Naive thymus-derived CD4-positive, alpha-beta T cell (primary cell): ENCODE data around the gene NANS. TPM values are rescaled to one million over a fixed set of nuclear protein-coding genes. Genes with fewer than 3 reads are reported as not detected.
A peak's percentile ranks its signal among the peaks of the same experiment; 100 is the strongest.
"Not testable (repeated sequence)": the region's sequence is repeated elsewhere in the genome, so short reads cannot be mapped to it uniquely, and the experiment has no call there.

Source experiments
- ATAC-seq: fragments of 150-1000 bp; cut with Tn5 transposase; 2 replicates; pipeline ENCODE4 v1.10.0; 2021; ENCODE audit warnings: mild to moderate bottlenecking, moderate library complexity
- CTCF ChIA-PET: fragments of 350-600 bp; sonication (Branson Sonifier 250); formaldehyde crosslinking; loops from one replicate; lab custom pipeline; 2021; ENCODE audit warnings: antibody characterized with exemption; lab: Charles Lee
- POLR2A ChIA-PET: fragments of 350-600 bp; sonication (Branson Sonifier 250); formaldehyde crosslinking; loops from one replicate; lab custom pipeline; 2021; ENCODE audit warnings: antibody characterized with exemption, inconsistent platforms; lab: Charles Lee
- DNase-seq, 9 donors: peaks; one replicate each; pipeline versions ENCODE4 v3.0.0 to v3.0.0-alpha.2; 2020 to 2022; ENCODE audit warnings: mixed read lengths in 1 of 9
- H3K27ac ChIP-seq: one replicate; pipeline ENCODE4 v1.7.0; 2013; ENCODE audit warnings: mild to moderate bottlenecking, low read depth, low read length, moderate library complexity
- H3K27me3 ChIP-seq, 2 donors: one replicate each; pipeline ENCODE4 v1.7.0; 2013; ENCODE audit warnings: low read length in 2 of 2, mild to moderate bottlenecking in 2 of 2, moderate library complexity in 2 of 2; ENCODE audit not compliant: control insufficient read depth in 2 of 2, insufficient read depth in 2 of 2
- H3K36me3 ChIP-seq, 3 experiments: 1 replicate in 2 of 3; 2 replicates in 1 of 3; pipeline ENCODE4 v1.7.0; 2013; ENCODE audit warnings: low read length in 3 of 3, mild to moderate bottlenecking in 3 of 3, moderate library complexity in 1 of 3; ENCODE audit not compliant: insufficient read depth in 3 of 3, control insufficient read depth in 2 of 3
- H3K4me1 ChIP-seq, 2 donors: one replicate each; pipeline ENCODE4 v1.7.0; 2013; ENCODE audit warnings: low read length in 2 of 2, mild to moderate bottlenecking in 2 of 2, moderate library complexity in 1 of 2; ENCODE audit not compliant: control insufficient read depth in 2 of 2, insufficient read depth in 2 of 2
- H3K4me3 ChIP-seq: 2 replicates; pipeline ENCODE4 v1.7.0; 2013; ENCODE audit warnings: mild to moderate bottlenecking, low read length
- H3K9me3 ChIP-seq, 3 experiments: 1 replicate in 2 of 3; 2 replicates in 1 of 3; pipeline ENCODE4 v1.7.0; 2013; ENCODE audit warnings: low read length in 3 of 3; ENCODE audit not compliant: control insufficient read depth in 2 of 3
- H3K27ac Mint-ChIP-seq, 9 donors: one replicate each; pipeline ENCODE4 v1.8.0; 2020 to 2022; ENCODE audit warnings: mixed read lengths in 9 of 9, mild to moderate bottlenecking in 8 of 9, moderate library complexity in 5 of 9, inconsistent platforms in 2 of 9
- H3K27me3 Mint-ChIP-seq, 5 donors: one replicate each; pipeline ENCODE4 v1.8.0; 2021 to 2022; ENCODE audit warnings: mixed read lengths in 5 of 5, mild to moderate bottlenecking in 1 of 5
- H3K36me3 Mint-ChIP-seq, 5 donors: one replicate each; pipeline ENCODE4 v1.8.0; 2020 to 2022; ENCODE audit warnings: mixed read lengths in 5 of 5, mild to moderate bottlenecking in 3 of 5, inconsistent platforms in 1 of 5
- H3K4me1 Mint-ChIP-seq, 7 donors: one replicate each; pipeline ENCODE4 v1.8.0; 2020 to 2022; ENCODE audit warnings: mixed read lengths in 7 of 7, mild to moderate bottlenecking in 3 of 7, inconsistent platforms in 1 of 7
- H3K4me3 Mint-ChIP-seq, 10 donors: one replicate each; pipeline ENCODE4 v1.8.0; 2020 to 2022; ENCODE audit warnings: mild to moderate bottlenecking in 10 of 10, mixed read lengths in 10 of 10, moderate library complexity in 6 of 10, inconsistent platforms in 2 of 10
- H3K9me3 Mint-ChIP-seq, 11 donors: one replicate each; pipeline ENCODE4 v1.8.0; 2020 to 2022; ENCODE audit warnings: mixed read lengths in 11 of 11, mild to moderate bottlenecking in 4 of 11, inconsistent platforms in 1 of 11, moderate library complexity in 1 of 11
- intact Hi-C, 2 donors: fragments of 100-400 bp; cut with micrococcal nuclease; formaldehyde crosslinking; loops; one replicate each; pipeline ENCODE4 v1.15.1; 2023
- polyA plus RNA-seq, 2 donors: library from polyadenylated mRNA; unstranded; fragments of 300-500 nt; fragmentation: Illumina TruSeq; gene quantifications; one replicate each; pipeline ENCODE4 v1.2.3, GENCODE V29; 2021
- total RNA-seq, 6 experiments: library from RNA in 5 of 6; stranded (reverse) in 5 of 6; gene quantifications; 1 replicate in 5 of 6; 2 replicates in 1 of 6; pipeline ENCODE4 v1.2.3 and lab custom pipeline; 2021 to 2026

Gene NANS
- total and polyA plus RNA-seq, 7 experiments from 2014 or later, result 16.3 to 58.9 (median 33.2) TPM

DNA sequence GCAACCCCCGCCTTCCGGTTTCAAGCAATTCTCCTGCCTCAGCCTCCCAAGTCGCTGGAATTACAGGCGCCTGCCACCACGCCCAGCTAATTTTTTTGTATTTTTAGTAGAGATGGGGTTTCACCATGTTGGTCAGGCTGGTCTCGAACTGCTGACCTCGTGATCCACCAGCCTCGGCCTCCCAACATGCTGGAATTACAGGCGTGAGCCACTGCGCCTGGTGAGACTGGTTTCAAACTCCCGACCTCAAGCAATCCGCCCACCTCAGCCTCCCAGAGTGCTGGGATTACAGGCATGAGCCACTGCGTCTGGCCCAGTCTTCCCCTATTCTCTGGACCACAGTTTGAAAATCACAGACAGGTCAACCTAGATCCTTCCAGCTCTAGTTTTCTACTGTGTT is 67.6 kb downstream of the NANS start:
- POLR2A ChIA-PET, result interaction anchor here (1.1 kb wide), 1 partner anchor 82 kb away, joined by 3 read pairs; no protein-coding TSS in a partner anchor

DNA sequence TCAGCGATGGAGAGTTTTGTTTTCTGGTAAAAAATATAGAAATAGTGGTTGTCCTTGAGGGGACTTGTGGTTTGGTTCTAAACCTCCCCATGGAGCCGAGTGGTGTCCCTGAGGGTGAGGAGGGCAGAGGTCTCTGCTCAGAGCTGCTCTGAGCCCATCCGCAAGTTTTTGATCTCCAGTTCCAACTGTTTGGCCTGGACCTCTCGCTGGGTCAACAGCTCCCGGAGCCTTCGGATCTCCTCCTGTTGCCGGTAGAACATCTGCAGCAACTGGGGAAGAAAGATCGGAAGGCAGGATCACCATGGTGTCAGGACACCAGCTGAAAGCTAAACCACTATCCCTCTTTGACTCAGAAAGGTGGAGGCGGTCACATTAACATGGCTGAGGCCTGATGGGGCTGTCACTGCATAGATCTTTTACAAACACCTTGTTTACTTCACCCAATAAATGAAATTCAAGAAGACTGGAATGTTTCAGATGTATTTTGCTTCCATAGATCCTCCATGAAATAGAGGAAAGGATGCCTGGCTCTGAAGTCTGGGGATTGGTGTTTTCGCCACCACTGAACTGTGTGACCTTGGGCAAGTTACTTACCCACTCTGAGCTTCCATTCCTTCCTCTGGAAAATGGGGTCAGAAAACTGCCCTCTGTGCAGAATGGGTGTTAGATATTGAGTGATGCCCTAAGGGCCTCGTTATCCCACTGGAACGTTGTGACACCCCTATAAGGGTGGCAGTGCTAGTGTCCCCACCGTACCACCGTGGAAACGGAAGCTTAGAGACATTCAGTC is 68.3 kb downstream of the NANS start:
- ChIA-PET POLR2A (interaction anchor here (0.7 to 1.1 kb wide), 2 partner anchors 17 to 81 kb away, joined by 3 read pairs; no protein-coding TSS in a partner anchor), CTCF (interaction anchor here (0.6 to 0.7 kb wide), 2 partner anchors 33 to 54 kb away, joined by 3 to 4 read pairs; no protein-coding TSS in a partner anchor)
- H3K27me3 Mint-ChIP-seq, result no peaks in the 10 kb centered on the region
- intact Hi-C loops, result no loop called here
- no peak for ATAC-seq
- peaks cover 21 to 25% of the 10 kb centered on the region in 2 donors for H3K4me1 ChIP-seq
- H3K27ac ChIP-seq, result no peak overlapping the region
- H3K4me1 Mint-ChIP-seq, result peaks cover 25 to 37% (median 33%) of the 10 kb centered on the region in 7 donors
- peak overlapping the region in 7 of 9 donors; percentile 5 to 81 (median 41) for H3K27ac Mint-ChIP-seq
- H3K4me3 Mint-ChIP-seq, result no peak overlapping the region
- H3K4me3 ChIP-seq, result no peak overlapping the region
- peaks cover 0 to 41% (median 0%) of the 10 kb centered on the region in 3 experiments for H3K36me3 ChIP-seq
- peaks cover 0 to 23% (median 11%) of the 10 kb centered on the region in 5 donors for H3K36me3 Mint-ChIP-seq
- no peaks in the 10 kb centered on the region for H3K9me3 Mint-ChIP-seq
- DNase-seq, result no peak
- H3K9me3 ChIP-seq, result no peaks in the 10 kb centered on the region
- H3K27me3 ChIP-seq, result no peaks in the 10 kb centered on the region

More for the DNA sequence above, 67.6 kb downstream of the NANS start:
- peaks cover 0 to 36% (median 0%) of the 10 kb centered on the region in 3 experiments for H3K36me3 ChIP-seq
- H3K9me3 ChIP-seq, DNase-seq, intact Hi-C loops, H3K27ac ChIP-seq, H3K27me3 ChIP-seq, H3K9me3 Mint-ChIP-seq, H3K4me3 ChIP-seq, H3K27me3 Mint-ChIP-seq, H3K4me3 Mint-ChIP-seq, ATAC-seq: not testable (repeated sequence)
- CTCF ChIA-PET, result interaction anchor here (0.6 kb wide), 2 partner anchors 53 to 62 kb away, joined by 4 read pairs; no protein-coding TSS in a partner anchor
- Mint-ChIP-seq H3K4me1 (peaks cover 22 to 39% (median 37%) of the 10 kb centered on the region in 7 donors), H3K36me3 (peaks cover 3 to 16% (median 9%) of the 10 kb centered on the region in 5 donors), H3K27ac (peak overlapping the region in 4 of 9 donors; percentile 14 to 81 (median 46))
- H3K4me1 ChIP-seq, result peaks cover 25 to 26% of the 10 kb centered on the region in 2 donors

DNA sequence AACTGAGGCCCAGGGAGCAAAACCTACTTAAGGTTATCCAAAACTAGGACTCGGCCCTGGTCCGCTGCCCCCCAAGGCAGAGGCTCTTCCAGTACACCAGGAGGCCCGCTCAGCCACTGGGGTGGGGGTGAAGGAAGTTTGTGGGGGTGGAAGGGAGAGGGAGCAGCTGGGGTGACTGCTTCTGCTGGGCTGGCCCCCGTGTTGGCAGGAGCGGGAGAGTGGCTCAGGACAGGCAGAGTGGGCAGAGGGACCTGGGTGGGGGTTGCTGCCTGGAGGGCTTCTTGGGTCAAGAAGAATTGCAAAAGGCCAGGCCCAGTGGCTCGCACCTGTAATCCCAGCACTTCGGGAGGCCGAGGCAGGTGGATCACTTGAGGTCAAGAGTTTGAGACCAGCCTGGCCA is 70.7 kb downstream of the NANS start:
- no peak overlapping the region for H3K4me3 ChIP-seq
- H3K4me1 ChIP-seq, result peaks cover 0 to 7% of the 10 kb centered on the region in 2 donors
- Mint-ChIP-seq H3K27me3 (no peaks in the 10 kb centered on the region), H3K4me3 (no peak overlapping the region), H3K36me3 (peaks cover 5 to 34% (median 11%) of the 10 kb centered on the region in 5 donors), H3K4me1 (peaks cover 8 to 18% (median 12%) of the 10 kb centered on the region in 7 donors), H3K27ac (peak overlapping the region in 1 of 9 donors; percentile 58), H3K9me3 (no peaks in the 10 kb centered on the region)
- ATAC-seq, result no peak
- H3K27ac ChIP-seq, result no peak overlapping the region
- CTCF ChIA-PET, result interaction anchor here (1.5 kb wide), 1 partner anchor 25 kb away, joined by 4 read pairs; no protein-coding TSS in a partner anchor
- H3K27me3 ChIP-seq, result no peaks in the 10 kb centered on the region
- POLR2A ChIA-PET, result interaction anchor here (0.6 to 1.8 kb wide), 2 partner anchors 8 to 17 kb away, joined by 6 to 7 read pairs; partner anchors contain the start of gene TRIM14
- intact Hi-C loops, result no loop called here
- no peaks in the 10 kb centered on the region for H3K9me3 ChIP-seq
- DNase-seq, result no peak
- peaks cover 0 to 56% (median 0%) of the 10 kb centered on the region in 3 experiments for H3K36me3 ChIP-seq

DNA sequence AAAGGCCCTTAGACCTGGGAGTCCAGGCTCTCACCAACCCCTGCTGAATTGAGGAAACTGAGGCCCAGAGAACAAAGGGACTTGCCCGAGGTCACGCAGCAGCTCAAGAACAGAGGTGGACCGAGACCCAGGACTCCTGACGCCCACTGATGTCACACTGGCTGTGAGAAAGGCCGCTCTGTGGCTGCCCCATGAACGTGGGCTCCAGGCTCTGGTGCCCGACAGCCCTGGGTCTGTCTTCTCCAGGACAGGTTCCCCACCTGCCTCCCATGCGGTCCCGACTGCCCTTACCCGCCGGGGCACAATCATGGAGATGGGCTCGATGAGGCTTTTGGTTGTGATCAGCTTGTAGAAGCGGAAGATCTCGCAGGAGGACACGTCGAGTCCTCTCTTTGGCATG is 71.8 kb downstream of the NANS start:
- H3K9me3 Mint-ChIP-seq, result no peaks in the 10 kb centered on the region
- peaks cover 0 to 14% (median 5%) of the 10 kb centered on the region in 7 donors for H3K4me1 Mint-ChIP-seq
- Histone ChIP-seq H3K27me3 (no peaks in the 10 kb centered on the region), H3K36me3 (peaks cover 0 to 67% (median 0%) of the 10 kb centered on the region in 3 experiments), H3K4me3 (no peak overlapping the region), H3K27ac (no peak overlapping the region), H3K4me1 (no peaks in the 10 kb centered on the region), H3K9me3 (no peaks in the 10 kb centered on the region)
- peaks cover 5 to 42% (median 11%) of the 10 kb centered on the region in 5 donors for H3K36me3 Mint-ChIP-seq
- DNase-seq, result no peak
- POLR2A ChIA-PET, result interaction anchor here (0.9 to 1.8 kb wide), 2 partner anchors 10 to 26 kb away, joined by 3 to 6 read pairs; partner anchors contain the start of gene TRIM14
- H3K27me3 Mint-ChIP-seq, result no peaks in the 10 kb centered on the region
- CTCF ChIA-PET, result interaction anchor here (0.5 to 1.8 kb wide), 2 partner anchors 49 to 55 kb away, joined by 3 to 4 read pairs; no protein-coding TSS in a partner anchor
- intact Hi-C loops, result no loop called here
- H3K4me3 Mint-ChIP-seq, result no peak overlapping the region
- no peak overlapping the region for H3K27ac Mint-ChIP-seq
- ATAC-seq, result no peak

DNA sequence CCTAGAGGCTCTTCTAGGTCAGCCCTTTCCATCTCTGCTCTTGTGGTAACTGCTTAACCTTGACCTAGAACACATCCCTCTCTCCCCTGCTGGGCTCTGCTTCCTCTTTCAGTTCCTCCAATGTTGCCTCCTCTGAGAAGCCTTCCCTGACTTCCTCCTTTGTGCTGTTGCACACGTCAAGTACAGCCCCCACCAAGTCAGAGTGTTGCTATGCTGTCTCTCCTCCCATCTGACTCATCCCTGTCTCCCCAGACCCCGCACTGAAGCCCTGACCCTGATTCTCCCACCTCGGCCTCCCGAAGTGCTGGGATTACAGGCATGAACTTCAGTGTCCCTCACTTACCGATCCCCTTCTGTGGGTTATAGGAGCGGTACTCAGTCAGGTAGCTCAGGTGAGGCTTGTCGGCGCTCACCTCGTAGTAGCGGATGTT is 72.9 kb downstream of the NANS start:
- DNase-seq (no peak), ATAC-seq (peak; percentile 87)
- H3K36me3 ChIP-seq, result peaks cover 0 to 73% (median 0%) of the 10 kb centered on the region in 3 experiments
- Mint-ChIP-seq H3K4me3 (no peak overlapping the region), H3K27ac (peak overlapping the region in 7 of 9 donors; percentile 3 to 88 (median 72)), H3K36me3 (peaks cover 5 to 48% (median 11%) of the 10 kb centered on the region in 5 donors), H3K4me1 (peaks cover 0 to 16% (median 7%) of the 10 kb centered on the region in 7 donors), H3K9me3 (no peaks in the 10 kb centered on the region), H3K27me3 (no peaks in the 10 kb centered on the region)
- H3K27ac ChIP-seq, result no peak overlapping the region
- CTCF ChIA-PET, result interaction anchor here (0.7 to 1.8 kb wide), 2 partner anchors 55 to 56 kb away, joined by 3 to 4 read pairs; no protein-coding TSS in a partner anchor
- H3K27me3 ChIP-seq, result no peaks in the 10 kb centered on the region
- H3K4me3 ChIP-seq, result no peak overlapping the region
- intact Hi-C loops, result no loop called here
- H3K4me1 ChIP-seq, result no peaks in the 10 kb centered on the region
- H3K9me3 ChIP-seq, result no peaks in the 10 kb centered on the region
- POLR2A ChIA-PET, result interaction anchor here (1.3 kb wide), 1 partner anchor 207 kb away, joined by 3 read pairs; the partner anchor contains the start of gene TRMO

DNA sequence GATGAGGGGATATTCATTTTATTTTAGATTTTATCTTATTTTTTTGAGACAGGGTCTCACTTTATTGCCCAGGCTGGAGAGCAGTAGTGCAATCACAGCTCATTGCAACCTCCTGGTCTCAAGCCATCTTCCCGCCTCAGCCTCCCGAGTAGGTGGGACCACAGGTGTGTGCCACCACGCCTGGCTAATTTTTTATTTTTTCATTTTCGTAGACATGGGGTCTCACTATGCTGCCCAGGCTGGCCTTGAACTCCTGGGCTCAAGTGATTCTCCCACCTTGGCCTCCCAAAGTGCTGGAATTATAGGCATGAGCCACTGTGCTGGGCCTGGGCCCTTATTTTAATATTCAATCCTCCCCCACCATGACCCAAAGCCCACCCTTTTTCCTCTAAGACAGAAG is 73.5 kb downstream of the NANS start:
- intact Hi-C loops, H3K9me3 Mint-ChIP-seq, ATAC-seq, H3K27me3 ChIP-seq, H3K9me3 ChIP-seq, DNase-seq, H3K4me3 Mint-ChIP-seq, H3K27me3 Mint-ChIP-seq, H3K4me1 ChIP-seq, H3K4me3 ChIP-seq, H3K27ac ChIP-seq: not testable (repeated sequence)
- Mint-ChIP-seq H3K27ac (peak overlapping the region in 3 of 9 donors; percentile 48 to 69 (median 50)), H3K4me1 (peaks cover 0 to 16% (median 7%) of the 10 kb centered on the region in 7 donors), H3K36me3 (peaks cover 5 to 47% (median 11%) of the 10 kb centered on the region in 5 donors)
- CTCF ChIA-PET, result interaction anchor here (1.8 kb wide), 1 partner anchor 56 kb away, joined by 4 read pairs; no protein-coding TSS in a partner anchor
- peaks cover 0 to 73% (median 0%) of the 10 kb centered on the region in 3 experiments for H3K36me3 ChIP-seq
- POLR2A ChIA-PET, result interaction anchor here (1.3 kb wide), 1 partner anchor 208 kb away, joined by 3 read pairs; the partner anchor contains the start of gene TRMO
